Measurements from ENCODE around the gene LHFPL5. TPM values are rescaled to one million over a fixed set of nuclear protein-coding genes. Genes with fewer than 3 reads are reported as not detected.

The LHFPL5 gene
- total RNA-seq, result 0.12 TPM in 1 of 2 replicates, not detected in the other

- peak within 1 kb of the TSS; percentile 49 for H3K4me3 ChIP-seq (ENCODE audit: low read depth, low read length)
- TF ChIP-seq, protein P1, sequence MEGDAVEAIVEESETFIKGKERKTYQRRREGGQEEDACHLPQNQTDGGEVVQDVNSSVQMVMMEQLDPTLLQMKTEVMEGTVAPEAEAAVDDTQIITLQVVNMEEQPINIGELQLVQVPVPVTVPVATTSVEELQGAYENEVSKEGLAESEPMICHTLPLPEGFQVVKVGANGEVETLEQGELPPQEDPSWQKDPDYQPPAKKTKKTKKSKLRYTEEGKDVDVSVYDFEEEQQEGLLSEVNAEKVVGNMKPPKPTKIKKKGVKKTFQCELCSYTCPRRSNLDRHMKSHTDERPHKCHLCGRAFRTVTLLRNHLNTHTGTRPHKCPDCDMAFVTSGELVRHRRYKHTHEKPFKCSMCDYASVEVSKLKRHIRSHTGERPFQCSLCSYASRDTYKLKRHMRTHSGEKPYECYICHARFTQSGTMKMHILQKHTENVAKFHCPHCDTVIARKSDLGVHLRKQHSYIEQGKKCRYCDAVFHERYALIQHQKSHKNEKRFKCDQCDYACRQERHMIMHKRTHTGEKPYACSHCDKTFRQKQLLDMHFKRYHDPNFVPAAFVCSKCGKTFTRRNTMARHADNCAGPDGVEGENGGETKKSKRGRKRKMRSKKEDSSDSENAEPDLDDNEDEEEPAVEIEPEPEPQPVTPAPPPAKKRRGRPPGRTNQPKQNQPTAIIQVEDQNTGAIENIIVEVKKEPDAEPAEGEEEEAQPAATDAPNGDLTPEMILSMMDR (conservative IDR thresholded peaks at IDR 0.05; ENCODE audit: low read depth, low read length), result no peak
- no peak for DNase-seq (ENCODE audit: low read depth)
These were observed at the start of gene LHFPL5 for GRCh38 chr6:35804996-35805736. Gene LHFPL5 (plus strand): TSS chr6:35805352. CDS start chr6:35805671, 319 bp downstream.

DNA sequence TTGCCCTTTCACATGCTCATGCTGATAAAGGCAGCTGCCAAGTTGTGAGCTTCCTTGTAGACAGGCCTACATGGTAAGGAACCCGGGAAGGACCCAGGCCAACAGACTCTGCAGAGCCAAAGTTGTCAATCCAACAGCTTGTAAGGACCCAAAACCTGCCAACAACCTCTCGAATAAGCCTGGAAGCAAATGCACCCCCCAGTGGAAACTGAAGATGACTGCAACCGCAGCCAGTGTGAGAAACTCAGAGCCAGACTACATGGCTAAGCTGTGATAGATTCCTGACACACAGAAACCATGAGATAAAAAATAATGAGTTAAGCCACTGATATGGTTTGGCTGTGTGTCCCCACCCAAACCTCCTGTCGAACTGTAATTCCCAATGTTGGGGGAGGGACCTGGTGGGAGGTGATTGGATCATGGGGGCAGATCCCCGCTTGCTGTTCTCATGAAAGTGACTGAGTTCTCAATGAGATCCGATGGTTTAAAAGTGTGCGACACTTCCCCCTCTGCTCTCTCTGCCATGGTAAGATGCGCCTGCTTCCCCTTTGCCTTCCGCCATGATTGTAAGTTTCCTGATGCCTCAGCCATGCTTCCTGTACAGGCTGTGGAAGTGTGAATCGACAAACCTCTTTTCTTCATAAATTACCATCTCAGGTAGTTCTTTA lies 47.6 kb upstream of the LHFPL5 start:
- H3K4me3 ChIP-seq (ENCODE audit: low read depth, low read length), result no peak overlapping the region
- no peak for DNase-seq (ENCODE audit: low read depth)
- TF ChIP-seq, protein P1 (conservative IDR thresholded peaks at IDR 0.05; ENCODE audit: low read depth, low read length), result peak; percentile 57

DNA sequence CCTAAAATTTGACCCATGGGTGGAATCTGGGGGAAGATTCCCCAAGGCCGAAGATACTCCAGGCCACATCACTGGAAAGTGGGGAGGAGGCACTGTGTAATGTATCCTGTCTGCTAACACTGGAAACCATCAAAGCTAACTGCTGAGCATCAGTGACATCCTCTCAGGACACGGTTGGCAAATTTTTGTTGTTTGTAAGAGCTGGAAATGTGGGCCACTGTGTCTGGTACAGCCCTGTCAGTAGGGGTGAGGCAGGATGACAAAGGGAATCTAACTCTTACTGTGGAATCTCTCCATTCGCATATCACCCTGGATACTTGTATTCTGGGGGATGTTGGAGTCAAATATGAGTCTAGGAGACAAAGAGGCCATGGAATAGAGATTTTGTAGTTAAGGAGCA lies 45.7 kb upstream of the LHFPL5 start:
- no peak for DNase-seq (ENCODE audit: low read depth)
- TF ChIP-seq, protein P1 (conservative IDR thresholded peaks at IDR 0.05; ENCODE audit: low read depth, low read length), result no peak
- no peak overlapping the region for H3K4me3 ChIP-seq (ENCODE audit: low read depth, low read length)

DNA sequence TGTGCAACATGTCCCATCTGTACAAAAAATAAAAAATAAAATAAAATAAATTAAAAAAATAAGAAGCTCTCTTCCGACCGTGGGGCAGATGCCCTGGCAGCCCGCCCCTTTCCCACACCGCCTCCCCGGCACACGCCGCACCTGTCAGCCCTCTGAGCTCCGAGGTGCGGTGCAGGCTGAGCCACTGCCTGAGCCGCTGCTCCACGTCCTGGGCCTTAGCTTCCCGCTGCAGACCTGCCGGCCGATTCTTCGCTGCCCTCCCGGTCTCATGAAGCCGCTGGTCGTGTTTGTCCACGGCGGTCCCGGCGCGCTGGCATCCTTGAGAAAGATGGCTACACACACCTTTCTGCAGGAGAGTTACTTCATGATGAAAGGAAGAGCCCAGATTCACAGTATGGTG lies 39.4 kb upstream of the LHFPL5 start:
- no peak overlapping the region for H3K4me3 ChIP-seq (ENCODE audit: low read depth, low read length)
- no peak for DNase-seq (ENCODE audit: low read depth)
- TF ChIP-seq, protein P1 (conservative IDR thresholded peaks at IDR 0.05; ENCODE audit: low read depth, low read length), result no peak

DNA sequence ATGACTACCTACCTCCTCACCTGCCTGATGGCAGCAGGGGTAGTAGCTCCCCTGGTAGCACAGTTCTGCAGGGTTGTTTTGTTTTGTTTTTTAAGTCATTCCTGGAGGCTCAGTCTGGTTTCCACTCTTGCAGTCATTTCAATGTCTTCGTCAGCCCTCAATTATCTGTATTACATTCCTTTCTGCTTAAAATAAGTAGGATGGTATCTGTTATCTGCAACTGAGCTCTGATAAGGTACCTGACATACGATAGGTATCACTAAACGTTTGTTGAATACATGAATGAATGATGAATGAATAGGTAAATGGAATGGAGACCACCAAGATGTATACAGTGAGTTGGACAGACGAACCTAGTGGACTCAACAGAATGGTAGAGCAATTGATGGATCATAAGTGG lies 35.9 kb upstream of the LHFPL5 start:
- DNase-seq (ENCODE audit: low read depth), result no peak
- no peak overlapping the region for H3K4me3 ChIP-seq (ENCODE audit: low read depth, low read length)
- TF ChIP-seq, protein P1 (conservative IDR thresholded peaks at IDR 0.05; ENCODE audit: low read depth, low read length), result no peak

GRCh38 chr6:35771343-35771627 lies 33.9 kb upstream of the LHFPL5 start:
- no peak for DNase-seq (ENCODE audit: low read depth)
- no peak overlapping the region for H3K4me3 ChIP-seq (ENCODE audit: low read depth, low read length)
- TF ChIP-seq, protein P1 (conservative IDR thresholded peaks at IDR 0.05; ENCODE audit: low read depth, low read length), result no peak

Measured in epithelial cell of proximal tubule (primary cell).